Activated CD4-positive, alpha-beta T cell treated with anti-CD3 and anti-CD28 coated beads, Interleukin-2, amount 10 ng/mL, durations not matched to agents 7 days and 5 days (primary cell): ENCODE measurements around the gene GPS1. TPM values are rescaled to one million over a fixed set of nuclear protein-coding genes. Genes with fewer than 3 reads are reported as not detected.

Experiments used
- CTCF ChIA-PET: fragments of 350-600 bp; sonication (Branson Sonifier 250); formaldehyde crosslinking; loops from one replicate; lab custom pipeline; 2021; ENCODE audit warnings: antibody characterized with exemption; lab: Charles Lee
- POLR2A ChIA-PET: fragments of 350-600 bp; sonication (Branson Sonifier 250); formaldehyde crosslinking; loops from one replicate; lab custom pipeline; 2021; ENCODE audit warnings: antibody characterized with exemption; lab: Charles Lee
- DNase-seq: peaks from one replicate; pipeline ENCODE4 v3.0.0-alpha.2; 2020
- H3K27ac Mint-ChIP-seq: one replicate; pipeline ENCODE4 v1.8.0; 2021; ENCODE audit warnings: mild to moderate bottlenecking, moderate library complexity, mixed read lengths
- H3K27me3 Mint-ChIP-seq: one replicate; pipeline ENCODE4 v1.8.0; 2021; ENCODE audit warnings: mixed read lengths
- H3K36me3 Mint-ChIP-seq: one replicate; pipeline ENCODE4 v1.8.0; 2021; ENCODE audit warnings: low read depth, mixed read lengths
- H3K4me1 Mint-ChIP-seq: one replicate; pipeline ENCODE4 v1.8.0; 2021; ENCODE audit warnings: mixed read lengths
- H3K4me3 Mint-ChIP-seq: one replicate; pipeline ENCODE4 v1.8.0; 2021; ENCODE audit warnings: mild to moderate bottlenecking, moderate library complexity, mixed read lengths
- H3K9me3 Mint-ChIP-seq: one replicate; pipeline ENCODE4 v1.8.0; 2021; ENCODE audit warnings: mixed read lengths
- total RNA-seq, 2 experiments: library from RNA; stranded (reverse); gene quantifications; one replicate each; pipeline ENCODE4 v1.2.3, GENCODE V29; 2021

Gene GPS1
- total RNA-seq, 2 experiments from 2014 or later, result 78.5 to 92.1 TPM

DNA sequence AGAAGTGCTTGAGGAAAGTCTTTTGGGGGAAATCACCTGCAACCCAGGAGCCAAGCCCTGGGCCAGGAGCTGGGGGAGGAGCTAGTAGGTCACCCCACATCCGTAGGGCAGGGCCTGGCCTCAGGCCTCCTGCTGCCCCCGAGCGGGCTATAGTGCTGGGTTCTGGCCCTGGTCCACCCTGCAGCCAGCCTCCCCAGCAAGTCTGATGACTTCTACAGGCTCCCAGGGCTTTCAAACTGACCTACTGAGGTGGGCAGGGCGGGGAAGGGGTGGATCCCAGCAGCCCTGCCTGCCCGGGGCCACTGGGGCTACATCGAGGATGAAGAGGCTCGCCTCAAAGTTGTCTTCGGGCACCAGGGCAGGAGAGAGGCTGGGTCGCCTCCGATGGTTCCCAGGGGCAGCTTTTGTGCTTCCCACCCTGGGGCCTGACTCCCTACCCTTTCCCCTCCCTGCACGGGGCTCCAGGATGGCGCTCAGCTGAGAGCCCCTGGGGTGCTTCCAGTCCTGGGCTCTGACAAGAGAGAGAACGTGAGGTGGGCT, 34.0 kb upstream of the GPS1 start:
- no peaks in the 10 kb centered on the region for H3K27me3 Mint-ChIP-seq
- H3K27ac Mint-ChIP-seq, result no peak overlapping the region
- no peak for DNase-seq
- CTCF ChIA-PET, result interaction anchor here (1.7 to 7.4 kb wide), 2 partner anchors 13 to 58 kb away, joined by 5 to 66 read pairs; partner anchors contain the start of gene NOTUM
- peaks cover 24% of the 10 kb centered on the region for H3K4me1 Mint-ChIP-seq
- no peak overlapping the region for H3K4me3 Mint-ChIP-seq
- no peaks in the 10 kb centered on the region for H3K9me3 Mint-ChIP-seq
- H3K36me3 Mint-ChIP-seq, result no peaks in the 10 kb centered on the region
- POLR2A ChIA-PET, result no interaction called here

DNA sequence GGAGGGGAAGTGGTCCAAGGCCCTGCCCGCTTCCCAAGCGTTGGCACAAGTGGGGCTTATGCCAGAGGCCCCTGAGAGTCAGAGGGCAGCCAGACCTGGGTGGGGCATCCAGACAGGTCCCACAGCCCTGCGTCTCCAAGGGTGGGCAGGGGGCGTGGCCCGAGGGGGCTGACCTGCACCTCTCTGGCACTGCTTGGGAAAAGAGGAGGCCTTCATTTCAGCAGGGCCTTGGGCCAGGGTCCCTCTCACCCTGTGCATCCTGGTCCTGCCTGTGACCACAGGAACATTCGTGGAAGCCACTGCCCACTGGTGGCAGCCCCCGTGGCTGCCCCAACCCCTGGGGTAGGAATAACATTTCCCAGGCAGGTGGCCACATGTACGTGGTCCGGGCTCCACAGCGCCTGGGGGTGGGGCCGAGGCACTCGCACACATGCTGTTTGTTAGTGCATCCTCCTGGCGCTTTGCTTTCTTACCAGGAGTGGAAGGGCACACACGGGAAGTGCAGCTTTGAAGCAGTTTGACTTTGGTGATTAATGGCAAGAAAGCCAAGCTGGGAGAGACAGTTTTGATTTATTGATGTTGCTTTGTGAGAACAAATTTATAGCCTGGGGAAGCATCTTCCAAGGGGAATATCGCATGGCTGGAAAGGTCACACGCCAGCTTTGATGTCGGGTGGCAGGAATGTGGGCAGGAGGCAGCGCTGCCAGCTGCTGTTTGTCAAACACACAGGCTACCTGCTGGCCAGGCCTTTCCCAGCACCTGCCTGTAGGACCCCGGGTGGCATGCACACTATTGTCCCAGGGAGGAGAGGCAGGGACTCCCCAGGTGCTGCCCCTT, 33.3 kb upstream of the GPS1 start:
- ChIA-PET CTCF (interaction anchor here (1.1 to 7.4 kb wide), 5 partner anchors 11 to 88 kb away, joined by 3 to 66 read pairs (median 40); partner anchors contain the start of genes DCXR and NOTUM), POLR2A (no interaction called here)
- peaks cover 24% of the 10 kb centered on the region for H3K4me1 Mint-ChIP-seq
- H3K4me3 Mint-ChIP-seq, result no peak overlapping the region
- no peaks in the 10 kb centered on the region for H3K36me3 Mint-ChIP-seq
- H3K9me3 Mint-ChIP-seq, result no peaks in the 10 kb centered on the region
- H3K27me3 Mint-ChIP-seq, result no peaks in the 10 kb centered on the region
- H3K27ac Mint-ChIP-seq, result no peak overlapping the region
- DNase-seq, result no peak

DNA sequence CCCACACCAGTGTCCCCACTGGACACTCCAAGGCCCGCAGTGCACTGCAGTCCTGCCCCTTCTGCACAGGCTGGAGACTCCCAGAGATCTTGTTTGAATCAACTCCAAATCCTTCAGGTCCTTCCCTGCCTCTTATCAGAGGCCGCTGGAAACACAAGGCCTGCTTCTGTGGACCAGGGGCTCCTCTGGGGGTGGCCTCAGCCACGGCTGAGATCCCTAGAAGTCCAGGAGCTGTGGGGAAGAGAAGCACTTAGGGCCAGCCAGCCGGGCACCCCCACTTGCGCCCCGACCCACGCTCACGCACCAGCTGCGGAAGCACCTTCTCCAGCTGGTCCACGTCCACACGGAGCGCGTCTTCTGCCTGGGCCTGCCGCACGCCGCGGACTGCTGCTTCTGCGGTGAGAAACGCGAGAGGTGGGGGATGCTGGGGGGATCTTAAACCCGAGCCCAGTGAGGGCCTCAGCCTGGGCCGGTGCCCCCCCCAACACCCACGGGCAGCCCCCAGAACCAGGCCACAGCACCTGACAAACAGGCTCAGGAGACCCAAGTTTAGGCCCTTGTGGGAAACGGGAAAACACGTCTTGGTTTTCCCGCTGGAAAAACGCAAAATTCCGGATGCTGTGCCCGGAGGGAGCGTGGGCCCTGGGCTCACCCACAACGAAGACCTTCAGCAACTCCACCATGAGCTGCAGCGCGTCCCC, 32.6 kb upstream of the GPS1 start:
- CTCF ChIA-PET, result interaction anchor here (0.6 to 7.4 kb wide), 11 partner anchors 10 to 89 kb away, joined by 3 to 66 read pairs (median 4); partner anchors contain the start of genes DCXR and NOTUM
- POLR2A ChIA-PET, result no interaction called here
- DNase-seq, result no peak
- Mint-ChIP-seq H3K4me3 (no peak overlapping the region), H3K27ac (no peak overlapping the region), H3K9me3 (no peaks in the 10 kb centered on the region), H3K36me3 (no peaks in the 10 kb centered on the region), H3K4me1 (peaks cover 29% of the 10 kb centered on the region), H3K27me3 (no peaks in the 10 kb centered on the region)

DNA sequence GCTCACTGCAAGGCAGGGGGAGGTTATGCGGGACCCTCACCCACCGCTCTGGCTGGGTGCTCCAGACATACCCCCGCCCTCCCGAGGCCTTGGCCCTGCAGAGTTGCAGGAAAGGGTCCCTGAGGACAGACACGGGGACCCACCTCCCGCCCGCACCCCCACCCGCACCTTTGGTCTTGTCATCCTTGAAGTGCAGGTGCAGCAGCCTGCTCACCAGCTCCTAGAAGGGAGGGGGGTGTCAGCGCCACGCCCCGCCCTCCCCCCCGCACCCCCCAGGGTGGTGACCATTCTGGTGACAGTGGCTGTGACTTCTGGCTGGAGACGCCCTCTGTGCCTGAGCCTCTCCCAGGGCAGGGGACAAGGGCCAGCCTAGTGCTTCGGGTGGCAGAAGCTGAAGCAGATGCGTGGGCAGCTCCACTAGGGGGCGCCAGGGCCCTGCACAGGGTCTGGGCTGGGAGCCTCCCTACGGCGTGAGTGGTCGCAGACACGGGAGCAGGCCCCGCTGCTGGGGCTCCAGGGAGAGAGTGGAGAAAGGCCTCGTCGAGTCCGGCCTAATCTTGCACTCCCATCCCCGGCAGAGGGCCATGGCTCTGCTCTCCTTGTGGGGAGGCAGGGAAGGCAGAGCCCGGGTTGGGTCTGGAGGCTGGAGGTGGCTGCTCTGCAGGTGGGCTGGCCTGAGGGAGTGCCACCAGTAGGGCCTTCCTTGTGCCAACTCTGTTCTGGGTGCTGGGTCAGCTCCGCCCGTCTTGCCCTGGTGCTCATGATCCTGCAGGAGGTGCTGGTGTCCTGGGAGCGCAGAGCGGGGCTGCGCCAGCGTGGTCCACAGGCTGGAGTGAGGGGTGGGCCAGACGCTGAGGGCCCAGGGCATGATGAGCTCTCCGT, 31.8 kb upstream of the GPS1 start:
- CTCF ChIA-PET, result interaction anchor here (0.6 to 7.4 kb wide), 14 partner anchors 9 to 216 kb away, joined by 3 to 66 read pairs (median 4); partner anchors contain the start of genes DCXR and NOTUM
- peaks cover 31% of the 10 kb centered on the region for H3K4me1 Mint-ChIP-seq
- no peak overlapping the region for H3K27ac Mint-ChIP-seq
- peak; percentile 71 for DNase-seq
- no peaks in the 10 kb centered on the region for H3K36me3 Mint-ChIP-seq
- H3K9me3 Mint-ChIP-seq, result no peaks in the 10 kb centered on the region
- H3K27me3 Mint-ChIP-seq, result no peaks in the 10 kb centered on the region
- POLR2A ChIA-PET, result no interaction called here
- no peak overlapping the region for H3K4me3 Mint-ChIP-seq

DNA sequence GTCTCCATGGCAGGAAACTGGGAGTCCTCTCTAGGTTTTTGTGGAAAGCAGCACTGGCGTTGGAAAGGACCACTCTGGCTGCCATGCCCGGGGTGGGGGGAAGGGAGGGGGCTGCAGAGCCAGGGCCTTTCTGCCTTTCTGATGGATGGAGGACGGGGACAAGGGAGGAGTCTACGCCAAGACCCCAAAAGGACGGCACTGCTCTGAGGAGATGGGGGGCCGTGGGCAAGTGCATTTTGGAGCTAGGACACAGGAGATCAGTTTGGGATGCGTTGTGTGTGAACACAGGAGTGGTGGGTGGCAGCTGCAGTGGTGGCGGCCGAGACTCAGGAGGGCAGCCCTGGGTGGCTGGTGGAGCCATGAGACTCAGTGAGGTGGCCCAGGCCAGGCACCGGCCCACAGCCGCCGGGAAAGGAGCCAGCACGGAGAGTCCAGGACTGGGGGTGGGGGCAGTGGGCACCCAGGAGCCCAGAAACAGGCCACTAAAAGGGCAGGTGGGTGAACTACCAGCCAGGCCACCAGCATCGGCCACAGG, 31.1 kb upstream of the GPS1 start:
- POLR2A ChIA-PET, result no interaction called here
- CTCF ChIA-PET, result interaction anchor here (0.6 to 7.4 kb wide), 12 partner anchors 9 to 390 kb away, joined by 3 to 66 read pairs (median 4); partner anchors contain the start of genes DCXR and NOTUM
- peak overlapping the region; percentile 76 for H3K27ac Mint-ChIP-seq
- H3K36me3 Mint-ChIP-seq, result peaks cover 3% of the 10 kb centered on the region
- no peaks in the 10 kb centered on the region for H3K27me3 Mint-ChIP-seq
- no peak for DNase-seq
- no peaks in the 10 kb centered on the region for H3K9me3 Mint-ChIP-seq
- peaks cover 34% of the 10 kb centered on the region for H3K4me1 Mint-ChIP-seq
- peak overlapping the region; percentile 3 for H3K4me3 Mint-ChIP-seq

DNA sequence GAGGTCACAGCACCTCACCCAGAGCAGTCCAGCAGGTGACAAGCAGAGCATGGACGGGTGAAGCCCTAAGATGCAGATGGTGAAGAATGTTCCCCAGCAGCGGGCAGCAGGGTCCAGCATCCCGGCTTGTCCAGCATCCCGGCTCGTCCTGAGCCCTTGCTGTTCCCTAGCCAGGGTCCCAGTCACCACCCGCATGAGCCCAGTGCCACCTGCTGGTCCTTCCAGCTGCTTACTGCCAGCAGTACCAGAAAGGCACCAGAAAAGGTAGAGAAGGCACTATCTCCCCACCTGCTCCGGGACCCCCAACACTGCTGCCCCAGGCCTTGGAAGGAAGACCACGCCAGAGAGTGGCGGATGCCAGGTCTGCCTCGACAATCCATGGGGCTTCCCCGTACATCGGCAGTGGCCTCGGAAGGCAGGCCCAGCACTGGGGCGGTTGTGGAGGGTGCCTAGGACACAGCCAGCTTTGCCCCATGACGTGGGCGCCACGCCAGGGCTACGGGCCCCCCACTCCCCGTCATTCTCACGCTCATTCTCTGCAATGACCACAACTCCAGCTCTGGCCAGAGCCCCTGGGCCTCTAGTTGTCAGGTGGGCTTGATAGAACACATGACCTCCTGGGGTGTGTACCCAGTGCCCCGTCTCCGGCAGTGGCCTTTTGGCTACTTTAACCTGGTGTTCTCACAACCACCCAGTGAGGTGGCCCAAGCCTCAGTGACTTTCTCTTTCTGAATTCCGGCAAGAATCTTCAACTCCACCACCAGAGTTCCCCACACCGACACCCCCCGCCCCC, 30.4 kb upstream of the GPS1 start:
- H3K27me3 Mint-ChIP-seq, result no peaks in the 10 kb centered on the region
- peaks cover 38% of the 10 kb centered on the region for H3K4me1 Mint-ChIP-seq
- peak; percentile 74 for DNase-seq
- CTCF ChIA-PET, result interaction anchor here (0.6 to 7.4 kb wide), 12 partner anchors 8 to 795 kb away, joined by 3 to 66 read pairs (median 4); partner anchors contain the start of genes DCXR and NOTUM
- H3K27ac Mint-ChIP-seq, result peak overlapping the region; percentile 82
- peaks cover 7% of the 10 kb centered on the region for H3K36me3 Mint-ChIP-seq
- no peaks in the 10 kb centered on the region for H3K9me3 Mint-ChIP-seq
- POLR2A ChIA-PET, result no interaction called here
- H3K4me3 Mint-ChIP-seq, result peak overlapping the region; percentile 77

DNA sequence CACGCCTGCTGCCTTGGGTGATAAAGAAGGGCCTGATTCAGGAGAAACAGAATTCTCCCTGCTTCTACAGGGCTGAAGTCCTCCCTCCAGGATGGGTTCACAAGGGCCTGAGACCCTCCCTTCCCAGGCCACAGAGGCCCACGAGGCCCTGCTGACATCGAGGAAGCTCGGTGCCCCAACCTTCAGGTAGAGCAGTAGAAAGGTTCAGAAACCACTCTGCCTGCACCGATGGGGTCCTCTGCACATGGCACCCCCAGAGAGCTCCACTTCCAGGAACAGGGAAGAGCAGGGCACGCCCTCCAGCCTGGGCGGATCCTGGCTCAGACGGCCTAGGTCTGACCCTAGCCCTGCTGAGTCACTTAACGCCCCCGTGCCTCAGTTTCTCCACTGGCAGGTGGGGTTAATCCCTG, 29.8 kb upstream of the GPS1 start:
- peak overlapping the region; percentile 82 for H3K27ac Mint-ChIP-seq
- no peaks in the 10 kb centered on the region for H3K27me3 Mint-ChIP-seq
- CTCF ChIA-PET, result interaction anchor here (0.6 to 7.4 kb wide), 9 partner anchors 8 to 794 kb away, joined by 3 to 66 read pairs (median 4); partner anchors contain the start of genes DCXR and NOTUM
- POLR2A ChIA-PET, result interaction anchor here (1.2 kb wide), 1 partner anchor 16 kb away, joined by 4 read pairs; the partner anchor contains the start of gene DCXR
- H3K36me3 Mint-ChIP-seq, result peaks cover 7% of the 10 kb centered on the region
- DNase-seq, result no peak
- peak overlapping the region; percentile 77 for H3K4me3 Mint-ChIP-seq
- H3K9me3 Mint-ChIP-seq, result no peaks in the 10 kb centered on the region
- H3K4me1 Mint-ChIP-seq, result peaks cover 39% of the 10 kb centered on the region

DNA sequence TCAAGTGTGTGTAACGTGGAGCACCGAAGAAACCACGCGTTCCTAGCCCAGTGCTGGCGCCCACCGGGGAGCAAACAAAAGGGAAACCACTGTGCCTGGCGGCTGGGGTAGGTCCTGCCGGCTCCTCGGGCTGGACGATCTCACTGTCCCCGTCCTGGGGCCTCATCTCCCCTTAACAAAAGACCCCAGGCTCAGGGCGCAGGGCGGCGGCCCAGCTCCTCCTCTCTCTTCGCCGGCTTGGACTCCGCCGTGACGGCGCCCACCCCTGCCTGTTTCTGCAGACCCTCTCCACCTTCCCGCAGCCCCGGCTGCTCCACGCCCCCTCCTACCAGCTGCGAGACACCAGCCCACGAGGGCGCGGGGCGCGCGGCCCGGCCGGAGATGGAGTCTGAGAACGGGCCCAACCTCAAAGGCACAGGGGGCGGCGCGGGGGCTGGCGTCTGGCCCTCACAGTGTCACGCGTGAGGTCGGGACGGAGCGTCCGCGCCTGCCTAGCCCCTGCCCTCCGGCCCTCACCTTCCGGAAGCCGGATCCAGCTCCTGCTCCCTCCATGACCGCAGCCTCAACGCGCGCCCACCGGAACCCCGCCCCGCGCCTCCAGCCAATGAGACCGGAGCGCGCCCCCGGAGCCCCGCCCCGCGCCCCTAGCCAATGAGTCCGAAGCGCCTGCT, 29.3 kb upstream of the GPS1 start, which contains the start of gene CENPX:
CENPX (minus strand) TSS at position 569 of the 671 bp plus-strand sequence; CDS start at position 552, 17 bp downstream.
- CTCF ChIA-PET, result interaction anchor here (0.6 to 7.4 kb wide), 11 partner anchors 7 to 183 kb away, joined by 3 to 66 read pairs (median 3); partner anchors contain the start of genes DCXR, NOTUM and RAC3
- POLR2A ChIA-PET, result interaction anchor here (0.7 to 1.2 kb wide), 2 partner anchors 15 to 63 kb away, joined by 3 to 4 read pairs; partner anchors contain the start of gene DCXR
- Mint-ChIP-seq H3K27me3 (no peaks in the 10 kb centered on the region), H3K4me3 (peak within 1 kb of the TSS; percentile 84), H3K27ac (peak within 1 kb of the TSS; percentile 82), H3K36me3 (peaks cover 10% of the 10 kb centered on the region), H3K9me3 (no peaks in the 10 kb centered on the region), H3K4me1 (peaks cover 45% of the 10 kb centered on the region)
- no peak for DNase-seq

DNA sequence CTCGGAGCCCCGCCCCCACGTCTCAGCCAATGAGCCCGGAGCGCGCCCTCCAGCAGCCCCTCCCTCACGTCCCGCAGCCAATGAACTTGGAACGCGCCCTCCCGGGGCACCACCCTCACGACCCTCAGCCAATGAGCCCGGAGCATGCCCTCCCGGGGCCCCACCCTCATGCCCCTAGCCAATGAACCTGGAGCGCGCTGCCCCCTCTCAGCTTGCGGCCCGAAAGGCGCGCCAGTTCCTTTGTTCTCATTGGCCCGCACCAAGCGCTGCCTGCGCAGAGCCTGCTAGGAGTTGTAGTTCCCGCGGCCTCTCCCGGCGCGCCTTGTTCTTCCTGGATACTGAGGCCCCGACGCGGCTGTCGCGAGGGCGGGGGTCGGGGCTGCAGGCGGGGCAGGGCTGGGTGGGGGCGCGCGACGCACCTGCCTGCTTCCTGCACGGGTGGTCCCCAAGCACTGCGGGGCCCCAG, 28.7 kb upstream of the GPS1 start, which contains the start of gene LRRC45:
LRRC45 (plus strand) TSS at position 325 of the 466 bp plus-strand sequence. CDS start 339 bp downstream, outside the sequence.
- POLR2A ChIA-PET, result interaction anchor here (0.7 to 1.2 kb wide), 2 partner anchors 15 to 64 kb away, joined by 3 to 4 read pairs; partner anchors contain the start of gene DCXR
- CTCF ChIA-PET, result interaction anchor here (0.8 to 7.4 kb wide), 6 partner anchors 9 to 149 kb away, joined by 3 to 66 read pairs (median 5); partner anchors contain the start of genes DCXR, NOTUM and RAC3
- H3K4me1 Mint-ChIP-seq, result peaks cover 47% of the 10 kb centered on the region
- peak within 1 kb of the TSS; percentile 82 for H3K27ac Mint-ChIP-seq
- peak within 1 kb of the TSS; percentile 84 for H3K4me3 Mint-ChIP-seq
- H3K36me3 Mint-ChIP-seq, result peaks cover 12% of the 10 kb centered on the region
- no peaks in the 10 kb centered on the region for H3K27me3 Mint-ChIP-seq
- peak; percentile 100 for DNase-seq
- H3K9me3 Mint-ChIP-seq, result no peaks in the 10 kb centered on the region
